ENCODE data around the gene FKBP8.

The FKBP8 gene

GRCh38 chr19:18520848-18521691 is 22.3 kb downstream of the FKBP8 start:
- DNase-seq = no peak

- no peak for DNase-seq
These were observed 23.2 kb downstream of the FKBP8 start for GRCh38 chr19:18519962-18520847.

DNA sequence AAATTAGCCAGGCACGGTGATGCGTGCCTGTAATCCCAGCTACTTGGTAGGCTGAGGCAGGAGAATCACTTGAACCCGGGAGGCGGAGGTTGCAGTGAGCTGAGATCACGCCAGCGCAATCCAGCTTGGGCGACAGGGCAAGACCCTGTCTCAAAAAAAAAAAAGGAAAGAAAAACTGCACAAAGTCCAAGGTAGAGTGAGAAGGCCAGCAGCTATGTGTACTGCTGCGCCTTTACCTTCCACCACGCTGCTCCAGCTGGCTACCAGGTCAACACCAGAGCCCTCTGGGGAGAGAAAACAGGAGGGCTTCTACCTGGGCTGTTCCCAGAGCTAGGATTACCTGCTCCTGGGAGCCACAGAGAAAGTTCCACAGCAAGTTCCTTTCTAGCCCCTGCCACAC is 24.7 kb downstream of the FKBP8 start:
- DNase-seq = no peak

DNA sequence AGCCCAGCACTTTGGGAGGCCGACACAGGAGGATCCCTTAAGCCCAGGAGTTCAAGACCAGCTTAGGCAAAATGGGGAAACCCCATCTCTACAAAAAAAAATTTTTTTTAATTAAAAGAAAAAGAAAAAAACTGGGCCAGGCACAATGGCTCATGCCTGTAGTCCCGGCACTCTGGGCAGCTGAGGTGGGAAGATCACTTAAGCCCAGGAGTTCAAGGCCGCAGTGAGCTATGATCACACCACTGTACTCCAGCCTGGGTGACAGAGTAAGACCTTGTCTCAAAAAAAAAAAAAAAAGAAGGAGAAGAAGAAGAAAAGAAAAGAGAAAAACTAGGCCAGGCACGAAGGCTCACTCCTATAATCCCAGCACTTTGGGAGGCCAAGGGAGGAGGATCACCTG is 25.8 kb downstream of the FKBP8 start:
- DNase-seq = no peak

- DNase-seq = no peak
These were observed 27.4 kb downstream of the FKBP8 start for GRCh38 chr19:18515959-18516358.

DNA sequence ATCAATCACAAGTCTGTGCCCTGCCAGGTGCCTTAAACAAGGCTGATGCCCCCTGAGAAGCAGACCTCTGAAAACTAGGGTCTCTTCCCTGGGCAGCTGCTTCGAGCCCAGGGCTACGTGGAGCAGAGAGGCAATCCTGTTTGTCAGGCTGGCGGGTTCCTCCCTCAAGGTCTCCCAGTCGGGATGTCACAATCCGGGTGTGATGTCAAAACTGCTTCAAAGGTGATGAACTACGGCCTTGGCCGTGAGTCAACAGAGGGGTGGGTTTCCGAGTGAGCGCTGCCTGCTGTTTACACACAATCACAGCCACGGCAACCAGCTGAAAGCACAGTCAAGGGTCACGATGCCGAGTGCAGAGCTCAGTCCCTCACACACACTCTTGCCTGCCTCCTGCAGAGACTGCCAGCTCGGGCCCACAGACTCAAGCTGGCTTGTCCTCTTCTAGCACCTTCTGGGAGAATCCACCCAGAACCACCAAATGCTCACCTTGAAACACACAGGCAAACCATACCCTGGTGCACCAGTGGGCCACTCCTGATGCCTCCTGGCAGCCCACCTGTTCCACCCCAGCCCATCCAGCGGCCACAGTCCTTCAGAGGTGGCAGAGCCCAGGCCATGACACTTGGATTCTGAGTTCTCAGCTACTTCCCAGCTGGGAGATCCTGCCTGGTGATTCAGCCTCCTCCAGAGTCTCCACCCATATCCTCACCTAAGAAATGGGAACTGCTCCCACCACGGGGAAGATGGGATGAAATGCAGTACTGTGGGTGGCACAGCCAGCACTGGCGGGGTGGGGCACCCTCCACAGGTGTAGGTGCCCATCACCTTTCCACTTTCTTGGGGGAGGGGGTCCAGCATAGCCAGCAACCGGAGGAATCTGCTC is 28.3 kb downstream of the FKBP8 start:
- DNase-seq = peak; percentile 11

GRCh38 chr19:18513868-18514267 is 29.5 kb downstream of the FKBP8 start:
- no peak for DNase-seq

DNA sequence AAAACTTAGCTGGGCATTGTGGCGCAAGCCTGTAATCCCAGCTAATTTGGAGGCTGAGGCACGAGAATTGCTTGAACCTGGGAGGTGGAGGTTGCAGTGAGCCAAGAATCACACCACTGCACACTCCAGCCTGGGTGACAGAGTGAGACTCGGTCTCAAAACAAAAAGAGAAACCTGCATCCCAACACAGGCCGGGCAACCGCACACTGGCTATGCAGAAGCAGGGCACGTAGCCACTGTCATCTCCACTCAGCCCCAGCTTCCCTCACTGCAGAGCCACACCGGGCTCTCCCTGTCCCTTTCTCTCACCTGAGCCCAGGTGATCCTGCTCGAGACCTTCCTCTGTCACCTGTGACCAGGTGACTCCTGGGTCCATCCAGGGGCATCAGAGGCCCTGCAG is 33.2 kb downstream of the FKBP8 start:
- no peak for DNase-seq

- DNase-seq = no peak
These were observed 34.8 kb downstream of the FKBP8 start for GRCh38 chr19:18508585-18508984.

DNA sequence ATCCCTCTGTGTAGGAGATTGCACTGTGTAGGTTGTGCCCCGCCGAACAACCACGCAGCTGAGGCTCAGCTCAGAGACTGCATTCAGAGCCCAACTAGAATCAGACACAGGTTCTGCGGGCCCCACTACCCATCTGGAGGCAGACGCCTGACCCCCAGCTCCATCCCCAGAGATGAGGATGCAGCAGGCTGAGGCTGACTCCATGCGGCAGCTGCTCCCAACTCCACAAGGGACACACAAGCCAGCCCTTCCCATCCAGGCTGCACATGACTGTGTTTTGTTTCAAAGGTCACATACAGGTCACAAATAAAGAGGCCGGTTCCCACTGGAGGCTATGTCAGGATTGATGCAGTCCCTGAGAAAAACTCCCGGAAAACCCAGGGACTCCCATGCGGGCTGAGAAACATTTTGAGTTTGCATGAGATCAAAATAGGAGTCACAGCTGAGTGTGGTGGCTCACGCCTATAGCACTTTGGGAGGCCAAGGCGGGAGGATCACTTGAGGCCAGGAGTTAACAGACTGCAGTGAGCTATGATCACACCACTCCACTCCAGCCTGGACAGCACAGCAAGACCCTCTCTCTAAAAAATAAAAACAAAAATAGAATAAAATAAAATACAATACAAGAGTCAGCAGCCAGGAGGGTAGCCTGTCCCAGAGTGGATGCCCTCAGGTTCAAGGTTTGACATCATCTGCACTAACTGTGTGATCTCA is 35.5 kb downstream of the FKBP8 start:
- no peak for DNase-seq

DNA sequence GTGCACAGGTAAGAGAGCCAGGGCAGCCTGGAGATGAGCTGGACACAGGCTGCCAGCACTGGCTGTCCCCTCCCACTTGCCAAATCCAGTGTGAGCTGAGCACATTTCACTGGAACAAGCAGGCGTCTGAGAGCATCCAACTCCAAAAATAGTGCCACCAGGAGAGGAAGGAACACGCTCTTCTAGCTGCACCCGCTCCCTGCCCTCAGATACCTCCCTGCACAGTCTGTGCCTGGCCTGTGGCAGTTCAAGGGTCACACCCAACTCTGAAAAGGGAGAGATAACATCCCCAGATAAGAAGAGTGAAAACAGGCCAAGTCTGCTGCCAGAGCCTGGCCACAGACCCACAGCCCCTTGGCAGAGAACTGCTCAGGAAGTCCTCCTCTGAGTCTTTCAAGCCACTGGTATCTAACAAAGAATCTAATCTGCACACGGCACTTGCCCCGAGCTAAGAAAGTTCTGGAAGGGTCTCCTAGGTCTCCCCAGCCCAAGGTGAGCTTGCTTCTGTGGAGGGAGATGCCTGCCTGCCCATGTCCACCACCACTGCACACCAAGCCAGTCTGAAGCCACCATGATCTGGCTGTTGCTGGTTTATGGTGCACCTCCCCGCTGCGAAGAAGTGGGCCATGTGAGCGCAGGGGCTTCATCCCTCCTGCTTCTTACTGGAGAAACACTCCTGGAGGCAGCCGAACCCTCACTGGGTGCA is 36.2 kb downstream of the FKBP8 start:
- no peak for DNase-seq

GRCh38 chr19:18506101-18506930 is 37.1 kb downstream of the FKBP8 start:
- DNase-seq = no peak

- DNase-seq = no peak
These were observed 38.3 kb downstream of the FKBP8 start for GRCh38 chr19:18504886-18505610.

DNA sequence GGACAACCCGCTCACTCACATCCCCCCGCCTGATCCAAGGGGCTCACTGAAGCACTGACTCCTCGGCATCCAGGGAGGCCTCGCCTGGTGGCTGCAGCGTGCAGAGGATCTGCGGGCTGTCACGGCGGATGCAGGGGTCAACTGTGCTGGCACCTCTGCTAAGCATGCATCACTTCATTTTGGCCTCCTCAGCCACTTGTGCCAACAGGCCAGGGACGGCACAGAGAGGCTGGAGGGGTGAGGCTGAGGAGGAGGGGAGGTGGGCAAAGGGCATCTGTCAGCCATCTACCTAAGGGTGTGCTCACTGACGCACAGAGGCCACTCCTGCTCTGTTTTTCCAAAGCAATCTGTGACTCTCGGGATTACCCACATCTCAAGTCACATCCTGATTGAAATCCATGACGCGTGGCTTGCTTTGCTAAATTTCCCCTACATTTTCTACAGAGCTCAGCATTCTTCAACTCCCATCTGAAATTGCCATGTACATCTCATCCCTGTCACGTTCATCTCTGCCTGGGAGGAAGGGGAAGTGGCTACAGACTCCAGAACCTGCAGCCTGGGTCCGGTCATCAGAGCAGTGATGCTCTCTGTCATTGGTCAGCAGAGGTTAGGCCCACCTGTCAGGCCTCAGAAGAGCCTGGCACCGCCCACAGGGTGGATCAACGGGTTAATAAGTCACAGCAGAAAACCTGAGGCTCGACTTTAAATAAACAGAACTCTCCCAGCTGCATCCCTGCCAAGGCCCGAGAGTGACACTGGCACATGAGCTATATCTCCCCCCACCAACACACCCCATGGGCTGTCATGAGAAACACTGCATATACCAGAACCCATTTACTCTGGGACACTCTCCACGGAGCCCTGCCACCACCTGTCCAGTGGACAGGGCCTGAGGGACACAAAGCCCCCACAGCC is 39.1 kb downstream of the FKBP8 start:
- DNase-seq = no peak

DNA sequence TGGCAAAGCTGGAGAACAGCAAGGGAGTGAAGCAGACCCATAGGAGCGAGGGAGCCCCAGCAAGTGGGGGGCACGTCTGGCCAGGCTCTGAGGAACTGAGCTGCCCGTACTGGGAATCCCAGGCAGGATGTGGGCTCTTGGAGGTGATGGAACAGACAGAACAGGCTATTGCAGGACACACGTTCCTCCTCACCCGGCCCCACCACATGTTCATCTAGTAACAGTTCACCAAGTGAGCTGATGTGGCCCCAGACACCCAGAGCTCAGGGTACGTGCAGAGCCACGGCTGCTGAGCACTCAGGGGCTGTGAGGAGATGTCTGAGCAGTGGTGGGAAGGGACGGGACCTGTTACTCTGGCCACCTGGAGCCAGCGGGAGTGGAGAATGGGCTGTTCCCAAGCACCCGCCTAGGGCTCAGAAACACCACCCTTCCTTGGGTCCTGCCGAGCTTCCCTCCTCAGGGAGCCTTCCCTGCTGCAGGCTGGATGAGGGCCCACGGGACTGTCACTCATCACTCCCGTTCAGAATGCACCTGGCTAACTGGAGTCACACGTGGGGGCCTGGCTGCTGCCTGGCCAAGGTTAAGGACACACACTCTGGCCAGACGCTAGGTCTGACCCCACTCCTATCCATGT is 39.9 kb downstream of the FKBP8 start:
- no peak for DNase-seq

DNA sequence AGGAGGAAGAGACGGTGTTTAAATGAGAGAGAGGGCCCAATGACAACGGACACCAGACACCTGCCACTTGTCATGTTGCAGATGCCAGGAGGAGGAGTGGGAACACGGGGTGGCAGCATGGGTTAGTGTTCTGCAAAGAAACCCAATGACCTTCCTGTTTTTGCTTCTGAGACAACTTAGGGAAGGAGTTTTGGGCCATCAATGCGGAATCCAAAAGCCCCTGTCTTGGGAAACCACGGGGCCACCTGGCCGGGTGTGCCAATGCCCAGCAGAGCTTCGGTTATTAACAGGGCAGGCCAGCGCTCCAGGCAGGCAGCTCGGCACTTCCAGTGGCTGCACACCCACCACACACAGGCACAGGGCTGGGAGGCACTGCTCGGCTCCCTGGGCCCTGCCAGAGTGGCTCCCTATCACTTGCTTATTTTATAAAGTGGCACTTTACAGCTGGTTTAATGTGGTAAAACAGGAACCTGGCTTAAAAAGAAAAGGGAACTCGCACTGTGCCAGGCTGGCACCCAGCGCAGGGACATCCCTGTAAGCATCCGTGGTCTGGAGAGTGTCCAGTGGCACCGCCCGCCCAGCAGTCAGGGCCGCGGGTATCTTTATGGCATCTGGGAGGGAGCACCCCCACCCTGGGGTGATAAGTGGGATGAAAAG is 40.6 kb downstream of the FKBP8 start:
- no peak for DNase-seq

DNA sequence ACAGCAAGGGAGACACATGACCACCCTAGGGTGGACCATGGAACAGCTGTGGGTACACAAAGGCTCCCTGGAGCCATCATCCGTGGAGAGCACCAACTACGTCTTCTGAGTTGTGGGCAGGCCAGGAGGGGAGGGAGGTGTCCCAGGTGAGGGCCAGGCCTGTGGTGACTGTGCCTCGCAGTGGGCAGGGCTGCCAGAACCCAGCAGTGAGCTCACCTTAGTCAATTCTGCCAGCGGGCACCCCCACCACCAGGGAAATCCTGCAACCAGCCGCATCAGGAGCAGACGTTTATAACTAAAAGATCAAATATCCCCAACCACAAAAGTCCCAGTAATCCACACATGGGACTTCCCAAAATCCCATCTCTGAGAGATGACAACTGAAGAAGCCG is 41.1 kb downstream of the FKBP8 start:
- DNase-seq = no peak

DNA sequence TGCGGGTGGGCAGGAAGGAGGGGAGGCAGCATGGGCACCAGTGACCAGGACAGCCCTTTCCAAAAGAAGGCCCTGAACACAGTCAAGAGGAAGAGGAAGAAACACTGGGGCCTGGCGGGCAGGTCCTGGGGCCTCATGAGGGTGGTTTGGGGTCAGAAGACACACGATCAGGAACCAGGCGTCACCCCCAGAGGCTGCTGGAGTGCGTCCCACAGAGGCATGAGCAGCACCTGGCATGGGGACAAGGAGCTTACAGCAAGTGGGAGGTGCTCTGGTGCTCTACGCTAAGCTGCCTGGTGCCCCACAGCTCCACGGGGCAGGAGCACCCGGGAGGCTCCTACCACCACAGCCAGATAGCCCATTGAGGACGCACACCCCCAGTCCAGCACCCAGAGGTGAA is 41.5 kb downstream of the FKBP8 start:
- DNase-seq = no peak

Data from NCI-H345 (cell line).